NCI-H446 treated with DMSO at 0.1 percent for 48 hours (cell line): ENCODE results near the gene TRA2B.

Experiments used
- DNase-seq: peaks from one replicate; lab custom pipeline; 2025; lab: John Stamatoyannopoulos, UW

TRA2B gene

DNA sequence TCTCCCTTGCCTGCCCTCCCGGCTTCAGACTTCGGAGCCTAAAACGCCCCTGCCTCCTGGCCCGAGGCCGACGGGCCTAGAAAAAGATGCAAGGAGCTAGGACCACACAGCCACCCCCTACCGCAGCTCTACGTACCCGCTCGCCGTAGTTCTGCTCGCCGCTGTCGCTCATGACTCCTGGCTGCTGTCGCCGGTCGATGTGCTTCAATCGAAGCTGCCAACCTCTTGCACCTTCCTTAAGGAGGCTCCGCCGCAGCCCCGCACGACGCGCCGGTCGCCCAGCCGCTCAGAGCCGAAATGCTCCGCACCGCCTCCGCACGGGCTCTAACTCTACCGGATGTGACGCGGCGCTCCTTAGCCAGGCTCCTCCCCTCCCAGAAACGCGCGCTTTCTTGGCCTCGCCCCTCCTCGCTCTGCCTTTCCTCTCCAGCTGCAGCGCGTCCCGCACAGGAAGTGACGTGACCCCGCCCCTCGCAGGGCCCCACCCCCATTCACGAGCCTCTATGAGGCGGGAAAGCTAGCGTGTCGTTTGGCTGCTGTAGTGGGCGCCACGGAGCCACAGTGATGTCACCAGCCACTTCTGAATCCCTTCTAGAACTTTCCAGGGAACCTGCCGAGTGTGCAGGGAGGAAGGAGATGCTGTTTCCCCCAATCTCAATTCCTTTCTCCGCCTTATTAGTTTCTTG, at the start of gene TRA2B:
Gene TRA2B (minus strand): TSS at position 326 of the 686 bp plus-strand sequence. CDS start 154 bp downstream, at position 172.
- peak; percentile 97 for DNase-seq

DNA sequence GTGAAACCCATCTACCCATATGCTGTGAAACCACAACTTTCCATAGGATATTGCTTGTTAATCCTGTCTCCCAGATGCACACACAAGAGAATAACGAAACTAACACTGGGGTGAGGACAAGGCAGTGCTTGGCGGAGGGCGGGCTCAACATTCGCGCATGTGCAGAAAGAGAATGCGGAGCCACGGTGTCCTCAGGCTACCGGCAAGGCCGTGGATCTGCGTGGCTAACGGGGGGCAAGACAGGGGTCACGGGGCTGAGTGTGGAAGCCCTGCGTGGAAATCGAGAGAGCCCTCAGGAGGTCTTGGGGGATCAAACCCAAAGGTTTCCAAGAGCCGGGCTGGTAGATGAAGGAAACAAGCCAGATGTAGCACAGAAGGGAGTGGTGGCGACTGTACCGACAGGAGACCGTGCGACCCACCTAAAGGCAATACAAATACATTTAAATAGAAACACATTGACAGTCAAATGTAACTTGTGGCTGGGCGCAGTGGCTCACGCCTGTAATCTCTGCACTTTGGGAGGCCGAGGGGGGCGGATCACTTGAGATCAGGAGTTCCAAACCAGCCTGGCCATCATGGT, 48.5 kb upstream of the TRA2B start:
- no peak for DNase-seq

DNA sequence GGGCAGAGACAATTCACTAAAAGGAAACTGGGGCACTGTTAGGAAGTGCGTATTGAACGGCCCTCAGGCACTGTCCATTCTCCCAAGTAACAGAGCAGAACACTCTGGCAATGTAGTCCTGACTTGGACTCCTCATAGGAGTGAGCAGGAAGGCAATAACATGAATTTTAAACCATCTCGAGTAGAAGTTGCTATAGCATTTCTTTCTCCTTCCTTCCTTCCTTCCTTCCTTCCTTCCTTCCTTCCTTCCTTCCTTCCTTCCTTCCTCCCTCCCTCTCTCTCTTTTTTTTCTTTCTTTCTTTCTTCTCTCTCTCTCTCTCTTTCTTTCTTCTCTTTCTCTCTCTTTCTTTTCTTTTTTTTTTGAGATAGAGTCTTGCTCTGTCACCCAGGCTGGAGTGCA, 46.4 kb upstream of the TRA2B start:
- no peak for DNase-seq

DNA sequence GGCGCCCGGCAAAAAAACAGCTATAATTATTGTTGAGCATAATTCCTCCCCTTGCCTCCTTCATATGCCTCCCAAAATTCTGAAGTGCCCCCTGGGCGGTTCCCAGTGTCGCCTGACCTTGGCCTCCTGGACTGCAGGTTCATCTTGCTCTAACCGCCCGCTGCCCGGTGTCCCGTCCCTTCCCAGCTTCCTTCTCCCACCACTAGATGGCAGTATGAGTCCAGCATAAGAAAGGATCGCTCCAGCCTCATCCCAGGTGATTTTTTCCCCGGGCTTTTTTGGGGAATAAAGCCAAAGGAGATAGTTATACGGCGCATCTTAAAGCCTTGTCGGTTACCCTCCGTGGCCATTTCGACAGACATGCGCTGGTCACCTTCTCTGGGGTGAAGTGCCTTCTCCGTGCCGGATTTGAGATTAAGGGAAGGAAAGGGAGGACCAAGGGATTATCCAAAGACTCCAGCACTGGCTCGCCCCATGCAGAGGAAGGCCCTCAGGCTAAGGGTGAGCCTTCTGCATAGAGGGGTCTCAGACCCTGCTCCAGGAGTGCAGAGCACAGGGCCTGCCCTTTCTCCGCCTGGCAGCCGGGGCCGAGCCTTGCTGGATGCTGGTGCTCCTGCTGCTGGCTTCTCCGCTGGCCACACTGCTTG, 45.8 kb upstream of the TRA2B start:
- DNase-seq, result peak; percentile 15

DNA sequence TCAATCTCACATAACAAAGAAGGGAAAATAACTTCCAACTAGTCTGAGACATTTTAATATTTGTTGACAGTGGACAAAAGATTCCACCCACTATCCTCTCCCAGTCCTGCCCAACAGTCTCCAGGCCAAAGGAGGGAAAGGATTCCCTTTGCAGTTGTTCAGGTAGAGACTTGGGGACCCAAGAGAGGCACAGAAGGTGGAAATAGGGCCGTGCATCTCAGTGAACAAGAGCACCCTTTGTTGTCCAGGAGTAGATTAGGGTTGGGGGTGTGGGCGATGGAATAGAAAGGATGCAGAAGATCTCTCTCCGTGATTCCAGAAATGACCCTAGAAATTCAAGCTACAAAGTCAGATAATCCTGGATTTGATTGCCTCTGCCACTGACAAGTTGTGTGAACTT, 44.8 kb upstream of the TRA2B start:
- no peak for DNase-seq

DNA sequence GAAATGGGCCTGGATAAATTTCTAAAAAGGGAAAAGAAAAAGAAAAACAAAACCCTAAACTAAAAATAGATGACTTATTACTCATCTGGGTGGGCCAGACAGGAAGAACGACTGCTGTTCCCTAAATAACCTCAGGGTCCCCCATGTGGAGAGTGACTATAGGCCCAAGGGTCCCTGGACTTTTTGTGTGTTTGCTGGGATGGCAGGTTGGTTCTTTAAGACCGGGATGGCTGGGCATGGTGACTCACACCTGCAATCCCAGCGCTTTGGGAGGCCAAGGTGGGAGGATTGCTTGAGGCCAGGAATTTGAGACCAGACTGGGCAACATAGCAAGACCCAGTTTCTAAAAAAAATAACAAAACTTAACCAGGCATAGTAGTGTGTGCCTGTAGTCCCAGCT, 43.8 kb upstream of the TRA2B start:
- DNase-seq, result no peak

DNA sequence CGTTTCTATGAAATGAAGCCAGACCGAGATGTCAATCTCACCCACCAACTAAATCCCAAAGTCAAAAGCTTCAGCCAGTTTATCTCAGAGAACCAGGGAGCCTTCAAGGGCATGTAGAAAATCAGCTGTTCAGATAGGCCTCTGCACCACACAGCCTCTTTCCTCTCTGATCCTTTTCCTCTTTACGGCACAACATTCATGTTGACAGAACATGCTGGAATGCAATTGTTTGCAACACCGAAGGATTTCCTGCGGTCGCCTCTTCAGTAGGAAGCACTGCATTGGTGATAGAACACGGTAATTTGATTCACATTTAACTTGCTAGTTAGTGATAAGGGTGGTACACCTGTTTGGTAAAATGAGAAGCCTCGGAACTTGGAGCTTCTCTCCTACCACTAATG, 41.9 kb upstream of the TRA2B start:
- DNase-seq, result no peak

DNA sequence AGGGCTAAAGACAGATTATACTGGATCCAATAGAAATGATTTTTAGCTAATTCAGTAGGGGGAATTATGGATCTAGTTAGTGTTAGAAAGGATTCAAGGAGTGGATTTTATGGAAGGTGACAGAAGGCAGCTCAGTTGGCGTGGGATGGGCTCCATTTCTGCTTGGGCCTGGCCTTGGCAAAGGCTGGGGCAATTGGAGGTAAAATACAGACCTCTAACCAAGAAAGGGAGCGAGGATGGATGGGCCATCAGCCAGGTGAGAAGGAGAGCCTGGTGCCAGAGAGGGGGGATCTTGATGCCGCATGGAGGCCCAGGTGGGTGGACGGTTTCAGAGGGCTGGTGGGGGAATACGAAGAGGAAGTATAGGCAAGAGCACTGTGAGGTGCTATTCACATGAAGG, 40.7 kb upstream of the TRA2B start:
- DNase-seq, result no peak

DNA sequence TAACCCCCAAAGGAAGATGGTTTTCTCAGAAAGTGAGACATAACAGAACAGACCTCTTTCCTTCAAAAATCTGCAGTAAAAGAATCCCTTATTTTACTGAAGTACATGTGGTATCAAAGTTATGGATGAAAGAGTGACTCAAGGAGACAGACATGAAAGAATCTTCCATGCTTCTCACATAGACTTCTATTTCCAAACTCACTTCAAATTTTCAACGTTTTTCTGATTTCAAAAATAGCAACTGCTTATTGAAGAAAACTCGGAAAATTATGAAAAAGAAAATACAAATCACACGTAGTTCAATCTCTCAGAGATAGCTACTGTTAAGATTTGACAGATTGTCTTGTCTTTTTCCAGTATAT, 39.8 kb upstream of the TRA2B start:
- no peak for DNase-seq

DNA sequence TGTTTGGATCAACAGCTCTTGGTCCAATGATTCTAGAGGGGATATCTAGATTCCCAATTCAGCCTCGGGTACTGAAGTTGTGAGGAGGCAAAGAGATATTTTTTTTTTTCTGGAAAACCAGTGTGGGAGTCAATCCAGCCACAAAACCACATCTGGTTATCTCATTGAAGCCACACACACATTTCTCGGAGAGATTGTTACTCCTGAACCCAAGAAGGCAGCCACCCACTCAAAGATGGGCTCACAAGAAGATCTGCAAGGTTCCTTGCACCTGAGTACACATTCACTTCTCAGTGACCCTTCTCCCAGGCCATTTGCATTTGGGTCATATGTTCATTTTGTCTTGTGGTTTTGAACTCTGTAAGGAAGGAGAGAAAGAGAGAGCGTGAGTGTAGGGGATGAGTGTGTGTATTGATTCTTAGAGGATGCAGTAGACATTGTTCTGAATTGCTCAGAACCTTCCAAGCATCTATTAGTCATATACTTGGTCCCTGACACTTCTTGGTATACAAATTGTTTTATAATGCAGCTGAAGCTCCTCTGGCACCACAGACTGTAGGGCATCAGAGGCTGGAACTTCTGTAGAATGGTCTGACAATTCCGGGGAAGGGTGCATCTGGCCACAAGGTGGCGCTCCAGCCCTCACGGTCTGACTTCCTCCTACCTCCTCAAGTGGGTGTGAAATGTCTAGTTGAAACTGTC, 39.3 kb upstream of the TRA2B start:
- peak; percentile 42 for DNase-seq

DNA sequence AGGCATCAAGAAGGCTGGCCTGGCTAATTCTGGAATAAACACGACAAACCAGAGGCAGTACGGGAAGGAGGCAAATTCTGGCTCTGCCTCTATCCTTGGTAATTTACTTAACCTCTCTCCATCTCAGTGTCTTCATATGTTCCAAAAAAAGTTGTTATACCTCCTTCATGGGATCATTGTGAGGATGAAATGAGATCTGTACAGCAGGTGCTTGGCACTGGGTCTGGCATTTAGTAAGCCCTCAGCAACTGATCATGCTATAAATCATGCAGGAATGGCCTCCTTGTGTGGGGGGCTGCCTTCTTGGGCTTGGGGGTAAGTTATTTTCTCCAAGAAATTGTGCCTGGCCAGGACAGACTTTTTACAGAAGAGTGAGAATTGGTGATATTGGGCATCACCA, 38.3 kb upstream of the TRA2B start:
- DNase-seq, result no peak

DNA sequence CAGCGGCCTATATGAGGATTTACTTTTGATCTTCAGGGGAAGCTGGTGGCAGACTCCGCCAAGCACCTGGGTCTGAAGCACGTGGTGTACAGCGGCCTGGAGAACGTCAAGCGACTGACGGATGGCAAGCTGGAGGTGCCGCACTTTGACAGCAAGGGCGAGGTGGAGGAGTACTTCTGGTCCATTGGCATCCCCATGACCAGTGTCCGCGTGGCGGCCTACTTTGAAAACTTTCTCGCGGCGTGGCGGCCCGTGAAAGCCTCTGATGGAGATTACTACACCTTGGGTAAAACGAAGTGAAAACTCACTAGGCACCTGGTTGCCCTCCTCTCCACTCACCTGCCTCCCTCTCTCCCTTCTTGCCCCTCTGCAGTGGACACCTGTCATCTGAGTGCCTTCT, 33.8 kb upstream of the TRA2B start:
- DNase-seq, result no peak

DNA sequence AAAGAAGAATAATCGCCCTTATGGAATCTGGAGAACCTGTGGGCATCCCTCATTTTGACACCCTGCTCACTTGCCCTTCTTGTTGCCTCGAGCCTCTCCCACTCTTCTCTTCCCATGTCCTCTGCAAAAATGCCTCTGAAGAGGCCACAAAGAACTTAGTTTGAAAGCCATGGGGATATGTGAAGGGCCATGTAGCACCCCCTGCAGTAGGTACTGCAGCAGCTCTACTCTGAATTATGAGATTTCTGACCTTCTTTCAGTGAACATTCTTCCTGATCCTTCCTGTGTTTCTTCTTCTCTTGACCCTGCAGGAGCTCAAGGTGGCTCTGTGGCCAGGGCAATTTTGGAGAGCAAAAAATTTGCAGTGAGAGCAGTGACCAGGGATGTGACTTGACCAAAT, 30.4 kb upstream of the TRA2B start:
- DNase-seq, result no peak

DNA sequence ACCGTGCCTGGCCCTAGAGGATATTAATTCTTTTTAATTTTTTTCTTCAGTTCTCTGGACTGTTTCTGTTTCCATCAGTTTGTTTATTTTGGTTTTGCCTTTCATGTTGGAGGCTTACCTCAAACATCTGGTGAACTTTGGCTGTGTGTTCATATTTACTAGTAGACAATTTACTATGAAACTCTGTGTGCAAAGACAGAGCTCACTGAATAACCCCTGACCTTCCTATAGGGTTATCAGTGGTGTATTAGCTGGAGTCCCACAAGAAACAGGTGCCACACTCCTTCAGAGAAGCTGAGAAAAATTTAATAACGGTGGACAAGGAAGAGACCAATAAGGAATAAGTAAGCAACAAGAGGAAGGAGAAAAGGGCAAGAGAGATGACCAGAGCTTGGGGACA, 28.8 kb upstream of the TRA2B start:
- DNase-seq, result no peak

DNA sequence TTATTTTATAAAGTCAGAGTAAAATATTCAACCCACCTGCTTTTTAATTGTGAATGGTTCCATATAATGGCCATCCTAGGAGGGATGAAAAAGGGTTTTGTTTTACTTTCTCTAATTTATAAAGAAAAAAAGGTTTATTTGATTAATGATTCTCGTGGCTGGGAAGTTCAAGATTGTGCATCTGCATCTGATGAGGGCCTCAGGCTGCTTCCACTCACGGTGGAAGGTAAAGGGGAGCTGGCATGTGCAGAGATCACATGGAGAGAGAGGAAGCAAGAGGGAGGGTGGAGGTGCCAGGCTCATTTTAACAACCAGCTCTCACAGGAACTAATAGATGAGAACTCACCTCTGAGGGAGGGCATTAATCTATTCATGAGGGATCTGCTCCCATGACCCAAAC, 27.7 kb upstream of the TRA2B start:
- DNase-seq, result no peak

DNA sequence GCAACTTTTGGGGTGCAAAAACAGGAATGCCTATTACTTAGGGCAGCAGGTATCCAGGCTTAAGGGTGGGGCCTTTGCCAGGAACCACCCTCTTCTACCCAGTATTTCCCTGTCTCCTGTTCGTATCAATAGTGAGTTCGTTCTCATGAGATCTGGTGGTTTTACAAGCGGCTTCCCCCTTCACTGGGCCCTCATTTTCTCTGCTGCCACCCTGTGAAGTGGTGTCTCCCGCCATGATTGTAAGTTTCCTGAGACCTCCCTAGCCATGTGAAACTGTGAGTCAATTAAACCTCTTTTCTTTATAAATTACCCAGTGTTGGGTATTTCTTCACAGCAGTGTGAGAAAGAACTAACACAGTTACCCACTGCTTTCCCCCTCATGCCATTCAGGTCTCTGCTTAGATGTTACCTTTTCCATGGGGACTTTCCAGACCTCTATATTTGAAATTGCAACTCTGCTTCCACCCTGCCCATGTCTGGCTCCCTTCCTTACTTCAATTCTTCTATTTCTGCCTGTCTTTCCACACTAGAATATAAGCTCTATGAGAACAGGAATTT, 23.9 kb upstream of the TRA2B start:
- no peak for DNase-seq

DNA sequence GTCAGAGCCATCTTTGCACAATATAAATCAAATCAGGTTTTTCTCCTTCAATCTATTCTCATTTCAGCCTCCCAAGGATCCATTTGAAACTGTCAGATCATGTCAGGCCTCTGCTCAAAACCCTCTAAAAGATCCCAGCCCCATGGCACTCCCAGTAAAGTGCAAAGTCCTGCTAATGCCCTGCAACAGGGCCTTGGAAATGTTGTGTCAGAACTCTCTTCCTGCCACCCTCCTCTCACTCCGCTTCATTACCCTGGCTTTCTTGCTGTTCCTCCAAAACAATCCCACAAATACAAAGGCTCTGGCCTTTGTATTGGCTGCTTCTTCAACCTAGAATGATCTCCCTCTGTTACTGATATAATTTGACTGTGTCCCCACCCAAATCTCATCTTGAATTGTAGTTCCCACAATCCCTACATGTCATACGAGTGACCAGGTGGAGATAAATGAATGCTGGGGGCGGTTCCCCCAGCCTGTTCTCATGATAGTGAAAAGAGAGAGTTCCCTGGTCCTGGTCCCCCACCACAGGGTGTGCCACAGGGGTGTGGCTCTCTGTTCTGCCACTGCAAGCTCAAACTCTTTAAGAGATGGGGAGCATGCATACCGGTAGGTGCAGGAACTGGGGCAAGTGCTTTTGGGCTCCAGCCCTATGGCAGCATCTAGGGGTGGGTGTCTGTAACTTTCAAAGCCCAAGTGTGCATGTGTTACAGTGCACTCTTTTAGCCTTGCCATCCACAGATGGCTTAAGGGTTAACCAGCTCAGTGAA, 22.9 kb upstream of the TRA2B start:
- DNase-seq, result no peak

DNA sequence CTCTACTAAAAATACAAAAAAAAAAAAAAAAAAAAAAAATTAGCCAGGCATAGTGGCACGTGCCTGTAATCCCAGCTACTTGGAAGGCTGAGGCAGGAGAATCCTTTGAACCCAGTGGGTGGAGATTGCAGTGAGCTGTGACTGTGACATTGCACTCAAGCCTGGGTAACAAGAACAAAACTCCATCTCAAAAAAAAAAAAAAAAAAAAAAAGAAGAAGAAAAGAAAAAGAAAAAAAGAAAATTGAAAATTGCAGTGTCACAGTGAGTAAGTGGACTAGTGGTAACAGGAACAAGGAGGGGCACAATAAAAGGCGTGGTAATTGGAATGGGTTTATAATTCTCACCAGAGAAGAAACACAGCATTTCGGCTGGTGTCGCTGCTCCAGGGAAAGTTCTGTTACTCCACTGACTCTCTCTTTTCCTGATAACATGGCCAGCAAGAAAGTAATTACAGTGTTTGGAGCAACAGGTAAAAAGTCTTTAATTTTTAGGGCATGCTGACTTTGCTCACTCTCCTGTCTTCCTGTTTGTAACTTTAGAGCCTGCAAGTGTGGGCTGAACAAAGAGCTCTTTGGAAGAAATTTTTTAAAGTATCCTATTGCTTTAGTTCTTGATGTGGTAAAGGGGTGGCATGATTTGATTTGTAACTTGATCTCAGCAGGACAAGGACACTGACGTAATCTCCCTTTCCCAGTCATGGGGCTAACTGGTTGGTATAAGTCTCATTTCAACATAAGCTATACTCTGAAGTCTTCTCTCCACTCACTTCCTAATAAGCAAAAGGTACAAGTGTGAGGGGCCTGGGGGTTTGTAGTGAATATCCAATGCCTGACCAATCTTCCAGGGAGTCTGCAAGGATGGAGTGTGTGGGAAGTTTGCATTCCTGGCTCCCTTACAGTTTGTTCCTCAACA, 22.1 kb upstream of the TRA2B start:
- no peak for DNase-seq

DNA sequence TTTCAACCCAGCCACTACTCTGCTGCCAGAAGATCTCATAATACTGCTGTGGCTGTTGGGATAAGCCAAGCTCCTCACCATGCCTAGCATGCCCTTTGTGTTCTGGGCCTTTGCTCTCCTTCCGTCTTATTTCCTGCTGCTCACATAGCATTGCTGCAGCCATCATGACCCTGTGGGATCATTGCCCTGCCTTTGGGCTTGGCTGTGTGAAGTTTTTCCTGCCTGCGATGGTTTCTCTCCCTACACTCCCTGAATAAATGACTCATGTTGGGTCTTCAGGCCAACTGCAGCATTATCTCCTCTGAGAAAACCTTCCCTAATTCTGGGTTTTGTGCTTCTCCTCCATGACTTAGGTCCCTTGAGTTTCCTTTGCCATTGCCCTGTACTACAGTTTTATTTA, 20.8 kb upstream of the TRA2B start:
- no peak for DNase-seq

DNA sequence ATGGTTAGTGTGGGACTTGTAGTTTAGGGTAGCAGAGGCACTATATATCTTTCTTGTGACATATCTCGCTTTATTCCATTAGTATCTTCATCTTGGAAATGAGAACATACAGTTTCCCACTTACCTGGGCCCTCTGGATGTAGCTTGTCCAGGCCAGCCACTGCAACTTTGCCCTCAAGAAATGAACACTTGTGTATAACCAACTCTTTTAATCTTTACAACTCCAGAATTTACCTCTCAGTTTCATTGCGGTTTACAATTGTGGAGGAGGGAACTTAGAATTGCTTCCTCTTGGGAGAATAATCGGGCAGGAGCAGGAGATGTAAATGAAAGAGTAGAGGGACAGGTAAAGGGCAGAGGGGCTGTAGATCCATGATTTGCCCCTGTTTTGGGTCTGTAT, 18.4 kb upstream of the TRA2B start:
- DNase-seq, result no peak

DNA sequence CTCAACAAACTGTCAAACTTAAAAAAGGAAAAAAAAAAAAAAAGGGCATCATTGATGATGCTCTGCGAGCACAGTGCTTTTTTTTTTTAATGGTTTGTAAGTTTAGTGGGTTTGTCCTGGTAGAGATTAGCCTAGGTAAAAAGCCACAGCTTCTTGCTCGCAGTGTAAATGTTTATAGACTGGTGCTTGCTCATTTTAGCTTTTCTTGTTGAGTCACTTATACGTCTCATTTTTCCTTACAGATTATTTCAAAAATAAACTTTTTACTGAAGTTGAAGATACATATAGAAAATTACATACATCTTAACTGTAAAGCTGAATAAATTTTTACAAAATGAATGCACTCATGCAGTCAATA, 16.5 kb upstream of the TRA2B start:
- DNase-seq, result no peak
